ENCODE data around the gene CSGALNACT2. TPM values are rescaled to one million over a fixed set of nuclear protein-coding genes. Genes with fewer than 3 reads are reported as not detected.

The CSGALNACT2 gene
- total and polyA plus RNA-seq, 4 donors: 4.1 to 11.0 (median 6.1) TPM

GRCh38 chr10:43125274-43125845, 12.9 kb upstream of the CSGALNACT2 start:
- TF ChIP-seq NR2F2 (IDR thresholded peaks at IDR 0.05) (no peak), HNF4G (IDR thresholded peaks at IDR 0.05) (no peak), FOXA1 (IDR thresholded peaks at IDR 0.05) (no peak), ZBTB33 (IDR thresholded peaks at IDR 0.05) (no peak), ATF3 (IDR thresholded peaks at IDR 0.05) (no peak), EGR1 (IDR thresholded peaks at IDR 0.05; ENCODE audit: low read depth in 2 of 2) (no peak), YY1 (IDR thresholded peaks at IDR 0.05) (no peak), RXRA (IDR thresholded peaks at IDR 0.05) (no peak), HNF4A (conservative IDR thresholded peaks at IDR 0.05) (no peak), RAD21 (IDR thresholded peaks at IDR 0.05) (no peak), MAX (IDR thresholded peaks at IDR 0.05) (no peak), SP1 (IDR thresholded peaks at IDR 0.05) (no peak), TAF1 (conservative IDR thresholded peaks at IDR 0.05) (no peak), GABPA (IDR thresholded peaks at IDR 0.05 in 1 of 2, conservative IDR thresholded peaks at IDR 0.05 in 1 of 2) (no peak)
- peaks cover 0 to 2% (median 0%) of the 10 kb centered on the region in 4 donors for H3K36me3 ChIP-seq (ENCODE audit: control insufficient read depth in 4 of 4, insufficient read depth in 3 of 4, low read depth in 1 of 4, low read length in 3 of 4)
- no peaks in the 10 kb centered on the region for H3K9me3 ChIP-seq (ENCODE audit: control insufficient read depth in 4 of 4, low read length in 3 of 4)
- H3K27ac ChIP-seq (ENCODE audit: low read depth in 1 of 2, low read length in 2 of 2): no peak overlapping the region
- H3K4me3 ChIP-seq (ENCODE audit: low read depth in 1 of 3, low read length in 3 of 3): no peak overlapping the region
- WGBS: 90% methylated on average over 8 of the region's 8 CpGs
- DNase-seq (ENCODE audit: low spot score): peak; percentile 17
- H3K4me1 ChIP-seq (ENCODE audit: control insufficient read depth in 4 of 4, insufficient read depth in 4 of 4, low read length in 3 of 4): no peaks in the 10 kb centered on the region
- H3K9ac ChIP-seq (ENCODE audit: low read depth in 1 of 2, low read length in 2 of 2): no peak overlapping the region
- H3K27me3 ChIP-seq (ENCODE audit: control insufficient read depth in 4 of 4, insufficient read depth in 4 of 4, low read length in 3 of 4): no peaks in the 10 kb centered on the region

GRCh38 chr10:43125881-43126731, 12.1 kb upstream of the CSGALNACT2 start:
- TF ChIP-seq YY1 (IDR thresholded peaks at IDR 0.05): no peak
- TF ChIP-seq EGR1 (IDR thresholded peaks at IDR 0.05; ENCODE audit: low read depth in 2 of 2): no peak
- TF ChIP-seq RXRA (IDR thresholded peaks at IDR 0.05): no peak
- no peak for TF ChIP-seq CTCF (IDR thresholded peaks at IDR 0.05; ENCODE audit: low read depth, low read length, missing input control)
- TF ChIP-seq HNF4G (IDR thresholded peaks at IDR 0.05): no peak
- no peak for TF ChIP-seq TAF1 (conservative IDR thresholded peaks at IDR 0.05)
- no peak for TF ChIP-seq RAD21 (IDR thresholded peaks at IDR 0.05)
- no peak for TF ChIP-seq MAX (IDR thresholded peaks at IDR 0.05)
- TF ChIP-seq FOXA2 (IDR thresholded peaks at IDR 0.05): no peak
- TF ChIP-seq NR2F2 (IDR thresholded peaks at IDR 0.05): no peak
- no peak for TF ChIP-seq ZBTB33 (IDR thresholded peaks at IDR 0.05)
- no peak for TF ChIP-seq HNF4A (conservative IDR thresholded peaks at IDR 0.05)
- TF ChIP-seq FOXA1 (IDR thresholded peaks at IDR 0.05): no peak
- TF ChIP-seq SP1 (IDR thresholded peaks at IDR 0.05): no peak
- Histone ChIP-seq H3K27me3 (ENCODE audit: control insufficient read depth in 4 of 4, insufficient read depth in 4 of 4, low read length in 3 of 4) (no peaks in the 10 kb centered on the region), H3K4me1 (ENCODE audit: control insufficient read depth in 4 of 4, insufficient read depth in 4 of 4, low read length in 3 of 4) (no peaks in the 10 kb centered on the region), H3K27ac (ENCODE audit: low read depth in 1 of 2, low read length in 2 of 2) (no peak overlapping the region), H3K9me3 (ENCODE audit: control insufficient read depth in 4 of 4, low read length in 3 of 4) (no peaks in the 10 kb centered on the region), H3K36me3 (ENCODE audit: control insufficient read depth in 4 of 4, insufficient read depth in 3 of 4, low read depth in 1 of 4, low read length in 3 of 4) (peaks cover 0 to 2% (median 0%) of the 10 kb centered on the region in 4 donors), H3K9ac (ENCODE audit: low read depth in 1 of 2, low read length in 2 of 2) (no peak overlapping the region), H3K4me3 (ENCODE audit: low read depth in 1 of 3, low read length in 3 of 3) (no peak overlapping the region)
- DNase-seq (ENCODE audit: low spot score): peak; percentile 10
- 84% methylated on average over 23 of the region's 23 CpGs for WGBS
